Ovary (tissue), 9 donors: Measurements from ENCODE around the gene KLK11. TPM values are rescaled to one million over a fixed set of nuclear protein-coding genes. Genes with fewer than 3 reads are reported as not detected.

Source experiments
- DNase-seq, 5 donors: peaks; one replicate each; pipeline ENCODE4 v3.0.0-alpha.2; 2019 to 2020
- H3K27ac ChIP-seq, 2 donors: fragments of 200-600 bp; one replicate each; pipeline versions ENCODE4 v1.5.1 to v1.8.0; 2019 to 2022
- H3K27me3 ChIP-seq: fragments of 200-600 bp; one replicate; pipeline ENCODE4 v1.8.0; 2022
- H3K36me3 ChIP-seq: fragments of 200-600 bp; sonication (generic); one replicate; pipeline ENCODE4 v1.5.1; 2019
- H3K4me1 ChIP-seq: one replicate; pipeline ENCODE4 v1.8.1; 2013; ENCODE audit warnings: mild to moderate bottlenecking, moderate library complexity; ENCODE audit not compliant: insufficient read depth
- H3K4me3 ChIP-seq: fragments of 200-600 bp; sonication (generic); one replicate; pipeline ENCODE4 v1.5.1; 2017
- H3K9me3 ChIP-seq, 2 donors: fragments of 200-600 bp in 1 of 2; sonication (generic) in 1 of 2; one replicate each; pipeline versions ENCODE4 v1.5.1 to v1.8.1; 2013 to 2019; ENCODE audit warnings: mild to moderate bottlenecking in 1 of 2, moderate library complexity in 1 of 2
- CTCF ChIP-seq, 3 donors: fragments of 450-650 bp in 2 of 3; fragments of 200-600 bp in 1 of 3; IDR thresholded peaks; one replicate each; pipeline versions ENCODE4 v1.5.1 to v1.8.0; 2016 to 2022; ENCODE audit warnings: antibody characterized with exemption in 3 of 3, mild to moderate bottlenecking in 1 of 3
- EP300 ChIP-seq: sonication (generic); formaldehyde crosslinking; IDR thresholded peaks from one replicate; pipeline ENCODE4 v1.6.1; 2017; ENCODE audit warnings: antibody characterized with exemption
- POLR2A ChIP-seq: fragments of 450-650 bp; IDR thresholded peaks from one replicate; pipeline ENCODE4 v1.6.1; 2017; ENCODE audit warnings: antibody characterized with exemption, mild to moderate bottlenecking, moderate library complexity
- WGBS, 3 donors: extraction: QIAGEN DNeasy Blood & Tissue Kit in 1 of 3; methylation state at CpG; one replicate each; pipeline versions ENCODE4 v1.1.5 to v1.1.7; 2013 to 2017; 5-methylcytosine and 5-hydroxymethylcytosine counted together
- intact Hi-C, 4 donors: fragments of 100-400 bp; cut with DNase I; formaldehyde crosslinking; loops; one replicate each; pipeline versions ENCODE4 v1.11.0 to v1.15.1; 2022 to 2023
- polyA plus RNA-seq, 2 donors: library from polyadenylated mRNA; stranded (reverse); fragments of 200-250 nt in 1 of 2; fragments of 350-450 nt in 1 of 2; fragmentation: Illumina TruSeq in 1 of 2; extraction: RNeasy Lipid Tissue Mini Kit (QIAGEN cat#74804) in 1 of 2; gene quantifications; one replicate each; pipeline ENCODE4 v1.2.3, GENCODE V29; 2013 to 2014
- total RNA-seq, 7 donors: library from RNA; depleted of rRNA in 2 of 7; stranded (reverse); fragments of >200 nt in 2 of 7; fragmentation: NEBNext Ultra II Directional in 3 of 7; extraction: Animal tissue kit (Norgen Biotek cat#: 25700) in 3 of 7; gene quantifications; one replicate each; pipeline versions ENCODE4 v1.1.0 to v1.2.4, GENCODE V29; 2016 to 2023
- donor health status: DM: no; HTN: no; CAD: no; lungs with moderate emphysema.
- donor health status: DM: no; HTN: no; CAD: no.
- donor health status: Bipolar disorder and iron deficiency.
- donor health status: DM: yes; HTN: yes; CAD: no.
- donor health status: DM: no; HTN: no; CAD: no.
- donor health status: DM: yes; HTN: yes; CAD: no.

The KLK11 gene
- total and polyA plus RNA-seq, 9 donors, result 0.33 to 91.2 (median 1.4) TPM

DNA sequence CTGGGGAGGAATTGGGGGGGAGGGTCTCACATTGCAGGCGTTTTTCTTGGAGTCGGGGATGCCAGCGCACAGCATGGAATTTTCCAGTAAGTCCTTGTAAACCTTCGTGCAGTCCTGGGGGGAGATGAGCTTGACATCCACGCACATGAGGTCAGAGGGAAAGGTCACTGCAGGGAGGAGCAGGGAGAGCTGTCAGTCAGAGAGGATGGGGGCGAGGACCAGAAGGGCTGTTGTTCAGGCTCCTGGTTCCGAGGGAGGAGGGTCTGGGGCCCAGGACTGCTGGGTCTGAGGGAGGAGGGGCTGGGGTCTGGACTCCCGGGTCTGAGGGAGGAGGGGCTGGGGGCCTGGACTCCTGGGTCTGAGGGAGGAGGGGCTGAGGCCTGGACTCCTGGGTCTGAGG, 46.7 kb downstream of the KLK11 start:
- H3K4me1 ChIP-seq, result no peaks in the 10 kb centered on the region
- TF ChIP-seq CTCF (IDR thresholded peaks at IDR 0.05) (no peak), EP300 (no peak), POLR2A (no peak)
- H3K4me3 ChIP-seq, result no peak overlapping the region
- no peaks in the 10 kb centered on the region for H3K27me3 ChIP-seq
- no peak for DNase-seq
- H3K36me3 ChIP-seq, result no peaks in the 10 kb centered on the region
- H3K27ac ChIP-seq, result no peak overlapping the region
- 35 to 44% (median 43%) methylated on average over 7 to 8 of the region's 8 CpGs for WGBS, 3 donors
- H3K9me3 ChIP-seq, result no peaks in the 10 kb centered on the region
- intact Hi-C loops, result no loop called here

- intact Hi-C loops, result no loop called here
- no peak overlapping the region for H3K27ac ChIP-seq
- H3K9me3 ChIP-seq, result no peaks in the 10 kb centered on the region
- TF ChIP-seq CTCF (IDR thresholded peaks at IDR 0.05) (no peak), POLR2A (no peak), EP300 (no peak)
- whole genome bisulfite sequencing, 3 donors, result 39 to 42% (median 40%) methylated on average over 5 of the region's 5 CpGs
- H3K36me3 ChIP-seq, result no peaks in the 10 kb centered on the region
- no peak overlapping the region for H3K4me3 ChIP-seq
- DNase-seq, result no peak
- no peaks in the 10 kb centered on the region for H3K4me1 ChIP-seq
- no peaks in the 10 kb centered on the region for H3K27me3 ChIP-seq
Observed at GRCh38 chr19:50978772-50979390, 47.5 kb downstream of the KLK11 start.

GRCh38 chr19:50977626-50978025, 48.8 kb downstream of the KLK11 start:
- no peaks in the 10 kb centered on the region for H3K36me3 ChIP-seq
- H3K4me3 ChIP-seq, result no peak overlapping the region
- H3K9me3 ChIP-seq, result no peaks in the 10 kb centered on the region
- no peak for DNase-seq
- H3K4me1 ChIP-seq, result no peaks in the 10 kb centered on the region
- no peak overlapping the region for H3K27ac ChIP-seq
- TF ChIP-seq POLR2A (no peak), CTCF (IDR thresholded peaks at IDR 0.05) (no peak), EP300 (no peak)
- WGBS, 3 donors, result 54 to 67% (median 60%) methylated on average over 4 of the region's 4 CpGs
- H3K27me3 ChIP-seq, result no peaks in the 10 kb centered on the region
- intact Hi-C loops, result no loop called here

DNA sequence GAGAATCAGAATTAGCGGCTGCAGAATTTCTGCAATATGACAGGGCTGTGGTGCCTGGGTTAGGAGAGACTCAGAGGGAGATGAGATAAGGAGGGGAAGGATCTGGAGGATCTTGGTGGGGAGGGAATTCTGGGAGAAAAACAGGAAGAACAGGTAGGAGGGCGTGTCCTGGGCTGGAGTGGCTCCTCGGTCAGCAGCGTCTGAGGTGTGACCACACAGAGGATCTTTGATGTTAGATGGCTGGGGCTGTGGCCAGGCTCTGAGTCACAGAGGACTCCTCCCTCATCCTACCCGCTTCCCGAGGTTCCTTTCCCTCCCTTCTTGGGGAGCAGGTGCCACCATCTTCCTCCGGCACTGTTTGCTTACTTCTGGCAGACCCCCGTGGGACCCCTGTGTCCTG, 50.6 kb downstream of the KLK11 start:
- no peak overlapping the region for H3K27ac ChIP-seq
- no peaks in the 10 kb centered on the region for H3K27me3 ChIP-seq
- H3K4me3 ChIP-seq, result no peak overlapping the region
- H3K36me3 ChIP-seq, result no peaks in the 10 kb centered on the region
- no peak for TF ChIP-seq EP300
- H3K4me1 ChIP-seq, result no peaks in the 10 kb centered on the region
- WGBS, 3 donors, result 11 to 15% (median 13%) methylated on average over 8 of the region's 8 CpGs
- no peaks in the 10 kb centered on the region for H3K9me3 ChIP-seq
- DNase-seq, result no peak
- intact Hi-C loops, result no loop called here

GRCh38 chr19:50974702-50975556, 51.5 kb downstream of the KLK11 start:
- TF ChIP-seq POLR2A (no peak), CTCF (IDR thresholded peaks at IDR 0.05) (no peak), EP300 (no peak)
- Histone ChIP-seq H3K36me3 (no peaks in the 10 kb centered on the region), H3K27me3 (no peaks in the 10 kb centered on the region), H3K27ac (no peak overlapping the region), H3K4me3 (no peak overlapping the region), H3K4me1 (no peaks in the 10 kb centered on the region), H3K9me3 (no peaks in the 10 kb centered on the region)
- no peak for DNase-seq
- intact Hi-C loops, result no loop called here
- WGBS, 3 donors, result 16 to 32% (median 25%) methylated on average over 2 to 8 of the region's 9 CpGs
